Endodermal cell (in vitro differentiated cells): ENCODE data around the gene CIDEC. TPM values are rescaled to one million over a fixed set of nuclear protein-coding genes. Genes with fewer than 3 reads are reported as not detected.

Source experiments
- DNase-seq: peaks from one replicate; pipeline ENCODE4 v3.0.0-alpha.2; 2017
- H3K27ac ChIP-seq: 2 replicates; pipeline ENCODE4 v1.5.1; 2013; ENCODE audit warnings: mild to moderate bottlenecking, low read depth, low read length, moderate library complexity
- H3K27me3 ChIP-seq: 2 replicates; pipeline ENCODE4 v1.6.1; 2013; ENCODE audit warnings: mild to moderate bottlenecking, low read length, moderate library complexity; ENCODE audit not compliant: insufficient read depth, control insufficient read depth, poor library complexity, severe bottlenecking
- H3K36me3 ChIP-seq: 2 replicates; pipeline ENCODE4 v1.7.0; 2013; ENCODE audit warnings: mild to moderate bottlenecking, low read length, moderate library complexity; ENCODE audit not compliant: control insufficient read depth, insufficient read depth
- H3K4me1 ChIP-seq: one replicate; pipeline ENCODE4 v1.7.0; 2013; ENCODE audit warnings: low read length; ENCODE audit not compliant: control insufficient read depth, insufficient read depth
- H3K4me3 ChIP-seq: 2 replicates; pipeline ENCODE4 v1.5.1; 2013; ENCODE audit warnings: mild to moderate bottlenecking, low read length, moderate library complexity
- H3K9ac ChIP-seq: 2 replicates; pipeline ENCODE4 v1.6.1; 2013; ENCODE audit warnings: mild to moderate bottlenecking, low read length, moderate library complexity; ENCODE audit not compliant: poor library complexity, severe bottlenecking; ENCODE audit errors: extremely low read depth
- H3K9me3 ChIP-seq: 2 replicates; pipeline ENCODE4 v1.6.1; 2013; ENCODE audit warnings: mild to moderate bottlenecking, low read length, moderate library complexity; ENCODE audit not compliant: control insufficient read depth
- H3K27ac Mint-ChIP-seq: 2 replicates; pipeline ENCODE4 v1.8.0; 2020; ENCODE audit warnings: mixed read lengths
- H3K27me3 Mint-ChIP-seq: 2 replicates; pipeline ENCODE4 v1.8.0; 2021; ENCODE audit warnings: mild to moderate bottlenecking, mixed read lengths; ENCODE audit not compliant: insufficient read depth
- H3K36me3 Mint-ChIP-seq: 2 replicates; pipeline ENCODE4 v1.8.0; 2020; ENCODE audit warnings: low read depth, mixed read lengths
- H3K4me1 Mint-ChIP-seq: 2 replicates; pipeline ENCODE4 v1.8.0; 2020; ENCODE audit warnings: mixed read lengths
- H3K4me3 Mint-ChIP-seq: 2 replicates; pipeline ENCODE4 v1.8.0; 2020; ENCODE audit warnings: mild to moderate bottlenecking, moderate library complexity, mixed read lengths
- H3K9me3 Mint-ChIP-seq: 2 replicates; pipeline ENCODE4 v1.8.0; 2020; ENCODE audit warnings: mild to moderate bottlenecking, mixed read lengths
- CTCF ChIP-seq: fragments of 200-600 bp; sonication (generic); conservative IDR thresholded peaks from 2 replicates; pipeline ENCODE4 v1.5.0; 2021; ENCODE audit warnings: antibody characterized with exemption, mild to moderate bottlenecking
- WGBS, 2 experiments: methylation state at CpG; one replicate each; pipeline versions ENCODE4 v1.1.5 to v1.1.7; 2013; ENCODE audit warnings: missing lambda C conversion rate in 2 of 2, mixed read lengths in 1 of 2; ENCODE audit not compliant: insufficient coverage in 1 of 2, insufficient read length in 1 of 2; 5-methylcytosine and 5-hydroxymethylcytosine counted together
- total RNA-seq, 2 donors: library from RNA; stranded (reverse); fragmentation: NEBNext Ultra II Directional in 1 of 2; extraction: Animal tissue kit (Norgen Biotek cat#: 25700) in 1 of 2; gene quantifications; 2 replicates in 1 of 2; 3 replicates in 1 of 2; pipeline ENCODE4 v1.2.1, GENCODE V29; 2021

CIDEC gene
- total RNA-seq, 2 donors from 2014 or later: not detected

- Histone ChIP-seq H3K36me3 (peaks cover 38% of the 10 kb centered on the region), H3K27ac (no peak overlapping the region), H3K4me3 (no peak overlapping the region), H3K27me3 (no peaks in the 10 kb centered on the region), H3K4me1 (no peaks in the 10 kb centered on the region), H3K9me3 (no peaks in the 10 kb centered on the region), H3K9ac (no peak overlapping the region)
- no peaks in the 10 kb centered on the region for H3K9me3 Mint-ChIP-seq
- H3K36me3 Mint-ChIP-seq: peaks cover 50% of the 10 kb centered on the region
- H3K27me3 Mint-ChIP-seq: no peaks in the 10 kb centered on the region
- H3K4me3 Mint-ChIP-seq: no peak overlapping the region
- 94 to 100% methylated on average over 3 to 11 of the region's 12 CpGs for WGBS, 2 experiments
- no peak for TF ChIP-seq CTCF
- H3K4me1 Mint-ChIP-seq: no peaks in the 10 kb centered on the region
- DNase-seq: no peak
- no peak overlapping the region for H3K27ac Mint-ChIP-seq
Measured at GRCh38 chr3:9837701-9838582, 42.1 kb downstream of the CIDEC start.

- no peak for TF ChIP-seq CTCF
- Histone ChIP-seq H3K4me1 (no peaks in the 10 kb centered on the region), H3K9me3 (no peaks in the 10 kb centered on the region), H3K27me3 (no peaks in the 10 kb centered on the region), H3K4me3 (no peak overlapping the region), H3K27ac (no peak overlapping the region), H3K36me3 (peaks cover 17% of the 10 kb centered on the region), H3K9ac (no peak overlapping the region)
- no peaks in the 10 kb centered on the region for H3K4me1 Mint-ChIP-seq
- no peak overlapping the region for H3K4me3 Mint-ChIP-seq
- peaks cover 26% of the 10 kb centered on the region for H3K36me3 Mint-ChIP-seq
- H3K9me3 Mint-ChIP-seq: no peaks in the 10 kb centered on the region
- no peak overlapping the region for H3K27ac Mint-ChIP-seq
- no peaks in the 10 kb centered on the region for H3K27me3 Mint-ChIP-seq
- DNase-seq: no peak
- WGBS, 2 experiments: 89 to 90% methylated on average over 8 to 18 of the region's 18 CpGs
Measured at GRCh38 chr3:9834520-9835380, 45.3 kb downstream of the CIDEC start.

GRCh38 chr3:9833078-9833477 is 47.0 kb downstream of the CIDEC start:
- no peak for TF ChIP-seq CTCF

More at GRCh38 chr3:9833078-9833477, 47.0 kb downstream of the CIDEC start:
- Histone ChIP-seq H3K9ac (no peak overlapping the region), H3K9me3 (no peaks in the 10 kb centered on the region), H3K4me3 (no peak overlapping the region), H3K27ac (no peak overlapping the region), H3K36me3 (peaks cover 10% of the 10 kb centered on the region), H3K4me1 (no peaks in the 10 kb centered on the region), H3K27me3 (no peaks in the 10 kb centered on the region)
- DNase-seq: no peak
- 90% methylated on average over 9 of the region's 9 CpGs; no CpG with 5 or more reads in 1 of the 2 experiments for WGBS, 2 experiments
- Mint-ChIP-seq H3K4me1 (no peaks in the 10 kb centered on the region), H3K36me3 (peaks cover 19% of the 10 kb centered on the region), H3K27ac (no peak overlapping the region), H3K4me3 (no peak overlapping the region), H3K9me3 (no peaks in the 10 kb centered on the region), H3K27me3 (no peaks in the 10 kb centered on the region)
